Caki2 (cell line): ENCODE measurements around the gene ATXN8OS. TPM values are rescaled to one million over a fixed set of nuclear protein-coding genes. Genes with fewer than 3 reads are reported as not detected.
"Not testable (repeated sequence)": the region's sequence is repeated elsewhere in the genome, so short reads cannot be mapped to it uniquely, and the experiment has no call there.

Experiments used
- DNase-seq: peaks from one replicate; pipeline ENCODE4 v3.0.0-alpha.2; 2015; ENCODE audit warnings: low read depth
- in situ Hi-C: cut with HindIII; loops from 2 replicates; pipeline ENCODE4 v1.10.0; 2016; ENCODE audit warnings: low sequenced_read_pairs, low pct_unique_long_range_greater_than_20kb, mixed read lengths
- total RNA-seq: library from RNA; depleted of rRNA; stranded (reverse); fragments of >200 nt; shearing (Covaris generic); gene quantifications from 2 replicates; pipeline ENCODE4 v1.2.3, GENCODE V29; 2014; ENCODE audit warnings: low replicate concordance; rRNA removed

The ATXN8OS gene
- not detected in 2 replicates for total RNA-seq

DNA sequence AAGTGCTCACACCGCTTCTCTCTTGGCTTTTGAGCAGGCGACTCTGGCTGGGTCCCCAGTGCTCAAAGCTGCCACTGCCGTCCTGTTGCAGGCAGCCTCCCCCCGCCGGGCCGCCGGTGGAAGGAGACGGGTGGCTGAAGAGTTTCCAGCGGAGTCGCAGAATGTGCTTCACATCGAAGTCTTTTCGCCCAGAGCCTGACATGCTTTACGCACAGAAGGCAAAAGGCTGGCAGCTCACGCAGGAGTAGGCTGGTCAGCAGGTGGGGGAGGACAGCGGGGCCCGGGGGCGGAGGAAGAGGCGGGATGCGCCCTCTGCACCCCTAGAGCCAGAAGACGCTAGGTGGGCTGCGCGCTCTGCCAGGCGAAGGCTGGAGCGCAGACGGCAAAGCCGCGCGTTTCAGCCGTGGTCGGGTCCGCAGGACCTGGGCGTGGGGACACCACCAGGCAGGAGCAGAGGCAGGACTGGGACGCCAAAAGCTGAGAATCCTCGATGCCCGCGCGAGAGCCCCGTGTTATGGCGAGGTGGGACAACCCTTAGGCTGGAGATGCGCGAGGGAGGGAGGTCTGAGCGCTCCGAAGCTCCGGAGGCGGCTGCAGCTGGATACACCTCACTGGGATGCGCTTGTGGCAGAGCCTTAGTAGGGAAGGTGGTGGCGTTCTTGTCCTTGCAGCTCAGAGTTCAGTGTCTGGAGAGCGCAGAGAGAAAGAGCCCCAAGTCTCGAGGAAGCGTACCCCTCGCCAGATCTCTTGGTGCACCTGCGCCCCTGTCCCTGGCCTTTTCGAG lies at the start of gene ATXN8OS:
TSS of gene ATXN8OS (plus strand) at position 329 of the 784 bp plus-strand sequence.
- no peak for DNase-seq
- in situ Hi-C loops: no loop called here

DNA sequence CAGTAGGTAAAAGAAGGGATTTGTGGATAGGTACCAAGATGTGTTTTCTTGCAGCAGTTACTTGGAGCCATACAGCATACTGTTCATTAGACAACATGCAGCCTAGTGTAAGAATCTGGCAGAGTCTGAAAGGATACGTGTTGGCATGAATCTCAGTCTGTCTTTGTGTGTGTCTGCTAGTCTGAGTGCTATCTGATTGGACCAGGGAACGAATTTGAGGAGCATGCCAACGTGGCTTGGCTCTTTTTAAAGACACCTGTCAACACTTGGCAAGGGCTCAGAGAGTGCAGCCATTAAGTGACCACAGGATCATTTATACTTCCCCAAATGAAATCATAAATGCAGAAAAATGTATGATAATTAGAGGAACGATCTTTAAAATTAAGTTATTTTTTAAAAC lies 27.6 kb upstream of the ATXN8OS start:
- in situ Hi-C loops: no loop called here
- DNase-seq: no peak

DNA sequence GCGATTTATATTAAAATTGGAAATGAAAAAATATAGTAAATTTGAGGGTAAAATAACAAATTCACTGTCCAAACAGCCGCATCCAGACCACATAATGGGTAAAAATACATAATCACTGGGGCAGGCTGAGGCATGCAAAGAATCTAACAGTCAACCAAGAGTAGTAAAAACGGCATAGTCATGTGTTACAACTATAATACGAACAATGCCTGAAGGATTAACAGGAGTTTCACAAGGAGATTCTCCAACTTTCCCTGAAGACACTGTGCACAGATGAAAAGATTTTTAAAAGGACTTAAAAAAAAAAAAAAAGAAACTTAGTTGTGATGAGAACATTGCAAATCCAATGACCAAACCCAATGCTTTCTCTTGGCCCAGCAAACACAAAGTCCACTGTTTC lies 20.4 kb upstream of the ATXN8OS start:
- DNase-seq: no peak
- in situ Hi-C loops: no loop called here

DNA sequence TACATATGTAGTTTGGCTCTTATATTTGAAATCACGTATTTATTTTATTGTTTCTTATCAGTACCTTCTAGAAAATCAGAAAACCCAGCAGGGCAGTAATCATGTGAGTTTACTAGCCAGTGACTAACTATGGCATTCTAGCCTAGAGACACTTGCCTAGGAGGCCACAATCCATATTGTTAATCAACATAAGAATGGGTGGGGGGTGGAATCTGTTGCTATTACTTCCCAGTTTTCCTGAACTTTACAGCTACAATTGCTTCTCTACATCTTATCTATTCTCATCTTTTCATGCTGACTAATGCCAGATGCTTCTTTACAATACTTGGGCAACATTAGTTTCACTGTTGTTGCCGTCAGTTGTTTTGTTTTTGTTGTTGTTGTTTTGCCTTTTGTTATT lies 18.7 kb upstream of the ATXN8OS start:
- no peak for DNase-seq
- in situ Hi-C loops: no loop called here

DNA sequence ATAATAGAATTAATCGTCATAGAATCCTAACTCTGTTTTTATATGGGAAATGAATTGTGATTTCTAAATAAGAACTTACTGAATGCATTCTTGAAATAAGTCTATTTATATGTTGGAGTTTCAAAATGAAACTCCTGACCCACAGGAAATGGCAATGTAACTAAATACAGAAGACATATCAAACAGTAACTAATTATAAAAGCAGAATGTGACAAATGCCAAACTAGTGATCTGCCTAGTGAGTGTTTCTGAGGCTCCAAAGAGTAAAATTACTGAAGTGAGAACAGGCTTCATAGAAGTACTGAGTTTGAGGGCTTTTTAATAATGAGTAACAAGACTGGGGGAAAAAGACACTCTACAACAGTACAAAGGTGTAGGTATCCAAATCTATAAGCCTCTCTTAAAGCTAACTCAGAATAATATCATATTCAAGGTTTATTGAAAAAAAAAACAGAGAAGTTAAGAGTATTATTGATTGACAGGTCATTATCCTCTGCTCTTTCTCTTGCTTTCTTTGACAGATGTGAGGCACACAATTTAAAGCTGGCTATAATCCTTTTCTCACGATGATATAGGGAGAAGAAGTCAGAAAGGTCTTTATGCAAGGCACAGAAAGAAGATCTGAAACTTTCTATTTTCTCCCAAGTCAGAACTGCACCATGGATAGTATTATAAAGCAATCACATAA lies 17.4 kb upstream of the ATXN8OS start:
- no peak for DNase-seq

DNA sequence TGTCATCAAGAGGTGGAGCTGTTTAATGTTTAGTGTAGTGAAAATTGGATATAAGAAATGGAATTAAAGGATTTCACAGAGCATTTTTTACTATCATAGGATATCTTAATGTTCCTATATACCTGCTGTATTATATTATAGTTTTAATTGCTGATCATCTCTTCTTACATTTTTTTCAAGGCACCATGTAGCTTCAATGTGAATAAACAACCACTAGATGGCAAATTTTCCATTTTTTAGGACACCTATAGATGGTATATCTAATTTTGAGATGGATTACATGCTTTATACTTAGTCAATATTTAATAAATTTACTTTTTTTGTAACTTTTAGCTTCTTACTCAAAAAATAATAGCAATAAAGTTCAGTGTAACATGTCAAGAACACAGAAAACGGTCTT lies 9.0 kb upstream of the ATXN8OS start:
- in situ Hi-C loops: no loop called here
- no peak for DNase-seq

More for the DNA sequence above, 17.4 kb upstream of the ATXN8OS start:
- in situ Hi-C loops: no loop called here

DNA sequence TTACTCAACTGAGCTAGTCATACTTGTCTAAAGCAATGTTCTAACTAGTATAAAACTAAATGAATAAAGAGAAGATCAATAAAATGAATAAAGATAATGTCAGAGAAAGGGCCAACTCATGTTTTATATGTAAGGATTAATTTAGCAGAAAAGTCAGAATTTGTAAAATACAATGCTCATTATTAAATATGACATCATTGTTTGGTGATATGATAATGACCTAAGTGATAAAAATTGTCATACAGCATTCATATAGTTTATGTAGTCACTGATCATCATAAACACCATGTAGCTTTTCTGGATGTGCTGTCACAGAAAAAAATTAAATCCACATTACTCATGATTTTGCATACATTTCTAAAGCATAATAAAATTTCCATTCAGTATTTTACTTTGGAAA lies 3.1 kb upstream of the ATXN8OS start:
- in situ Hi-C loops: no loop called here
- no peak for DNase-seq

DNA sequence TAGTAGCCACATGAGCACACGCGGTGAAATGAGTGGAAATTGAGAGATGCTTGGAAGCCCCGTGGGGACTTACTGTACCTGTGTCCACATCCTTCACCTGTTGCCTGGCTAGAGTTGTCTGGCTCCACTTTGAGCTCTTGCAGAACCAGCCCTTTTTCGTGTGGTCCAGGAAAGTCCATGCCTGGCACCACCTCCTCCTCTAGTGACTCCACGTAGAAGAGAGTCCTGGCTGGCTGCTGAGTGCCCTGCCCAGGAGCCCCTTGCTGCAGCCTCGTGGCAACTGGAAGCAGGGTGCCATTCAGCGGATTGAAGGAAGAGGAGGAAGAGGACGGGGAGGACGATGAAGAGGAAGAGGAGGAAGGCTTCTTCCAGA lies 515 bp upstream of the ATXN8OS start:
- no peak for DNase-seq
- in situ Hi-C loops: no loop called here

DNA sequence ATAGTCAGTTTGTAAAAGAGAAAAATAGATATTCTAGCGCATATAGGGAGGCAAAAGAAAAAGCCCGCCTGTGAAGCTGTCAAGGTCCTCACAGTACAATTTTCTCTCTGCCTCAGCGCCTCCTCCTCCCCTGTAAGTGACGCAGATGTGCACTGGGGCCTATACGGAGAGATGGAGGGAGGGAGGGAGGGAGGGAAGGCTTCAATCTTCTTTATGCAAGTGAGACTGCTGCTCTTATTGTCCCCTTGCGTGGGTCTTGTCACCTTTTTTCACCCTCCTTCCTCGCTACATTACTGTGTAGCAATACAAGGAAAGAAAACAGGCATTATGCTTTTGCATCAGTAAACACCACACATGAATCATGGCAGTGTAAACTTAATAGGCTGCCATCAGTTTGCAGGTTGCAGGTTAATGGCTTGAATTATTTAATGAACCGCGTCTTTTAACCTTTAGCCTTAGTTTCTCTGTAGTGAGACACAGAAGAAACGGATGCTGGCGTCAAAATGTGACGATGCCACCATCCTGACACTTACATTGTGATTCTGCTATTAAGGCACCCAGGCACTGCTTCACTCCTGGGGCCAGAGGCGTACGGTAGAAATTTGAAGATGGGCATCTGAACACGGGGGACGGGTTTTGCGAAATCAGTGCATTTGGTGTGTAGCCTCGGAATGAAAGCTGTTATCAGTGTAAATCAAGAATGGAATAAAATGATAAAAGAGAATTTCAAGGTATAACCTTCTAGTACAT lies 905 bp downstream of the ATXN8OS start, which contains the start of gene KLHL1:
TSS of gene KLHL1 (minus strand) at position 97 of the 750 bp plus-strand sequence. CDS start 753 bp downstream, outside the sequence.
- DNase-seq: no peak

DNA sequence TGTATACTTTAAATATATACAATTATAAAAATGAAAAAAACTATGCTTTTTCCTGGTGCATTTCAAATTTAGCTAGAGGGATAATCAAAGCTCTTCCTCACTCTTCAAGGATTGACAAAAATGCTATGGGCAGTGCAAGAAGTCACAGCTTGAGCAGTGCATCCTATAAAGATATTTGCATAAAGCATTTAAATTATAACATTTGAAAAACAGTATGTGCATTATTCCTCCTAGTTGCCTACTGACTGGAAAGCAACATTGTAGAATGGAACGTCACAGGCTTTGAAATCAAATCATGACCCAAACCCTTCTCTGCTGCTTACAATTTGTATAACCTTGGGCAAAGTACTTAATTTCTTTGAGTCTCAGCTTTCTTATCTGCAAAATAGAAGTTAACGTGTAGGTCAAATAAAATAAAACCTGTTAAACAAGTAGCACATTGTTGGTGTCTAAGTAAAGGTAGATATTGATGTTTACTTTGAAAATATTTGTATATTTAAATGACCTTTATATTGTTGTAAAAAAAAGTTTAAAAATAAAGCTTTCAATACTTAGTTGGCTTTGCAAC lies 9.8 kb downstream of the ATXN8OS start:
- DNase-seq: no peak
- in situ Hi-C loops: no loop called here

More for the DNA sequence above, 905 bp downstream of the ATXN8OS start, which contains the start of gene KLHL1:
- in situ Hi-C loops: no loop called here

DNA sequence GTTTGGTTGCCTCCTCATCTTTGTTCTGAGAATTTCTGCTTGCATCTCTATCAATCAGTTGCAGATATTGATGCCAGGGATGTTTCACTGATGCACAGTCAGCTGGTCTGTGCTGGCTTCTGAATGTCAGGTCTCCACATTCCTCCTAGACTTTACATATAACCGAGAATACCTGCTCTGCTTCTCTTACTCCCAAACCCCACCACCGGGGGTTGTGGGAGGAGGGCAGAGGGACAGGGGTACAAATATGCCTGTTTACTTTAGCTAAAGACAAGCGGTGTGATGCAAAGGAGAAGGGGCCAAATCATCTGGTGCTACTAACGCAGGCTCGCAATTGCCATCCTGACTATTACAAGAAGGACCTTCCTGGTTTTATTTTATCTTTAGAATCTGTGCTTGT lies 18.1 kb downstream of the ATXN8OS start:
- DNase-seq: no peak
- in situ Hi-C loops: no loop called here

DNA sequence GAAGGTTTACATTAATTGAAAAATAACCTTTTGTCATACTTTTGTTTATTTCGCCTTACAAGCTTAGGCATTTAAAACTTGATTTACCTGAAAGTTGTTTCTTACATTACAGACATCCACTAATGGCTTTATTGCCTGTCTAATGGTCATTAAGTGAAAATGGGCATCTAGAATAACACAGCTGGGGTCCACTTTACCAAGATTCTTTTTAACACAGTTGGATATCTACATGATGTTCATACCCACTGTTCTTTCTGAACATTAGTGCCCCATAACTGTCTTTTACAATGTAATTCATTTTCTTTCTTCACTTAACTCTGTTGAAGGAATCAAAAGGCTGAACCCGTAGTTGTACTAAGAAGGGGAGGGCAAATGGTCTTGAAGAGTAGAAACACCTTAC lies 20.5 kb downstream of the ATXN8OS start:
- no peak for DNase-seq
- in situ Hi-C loops: no loop called here

DNA sequence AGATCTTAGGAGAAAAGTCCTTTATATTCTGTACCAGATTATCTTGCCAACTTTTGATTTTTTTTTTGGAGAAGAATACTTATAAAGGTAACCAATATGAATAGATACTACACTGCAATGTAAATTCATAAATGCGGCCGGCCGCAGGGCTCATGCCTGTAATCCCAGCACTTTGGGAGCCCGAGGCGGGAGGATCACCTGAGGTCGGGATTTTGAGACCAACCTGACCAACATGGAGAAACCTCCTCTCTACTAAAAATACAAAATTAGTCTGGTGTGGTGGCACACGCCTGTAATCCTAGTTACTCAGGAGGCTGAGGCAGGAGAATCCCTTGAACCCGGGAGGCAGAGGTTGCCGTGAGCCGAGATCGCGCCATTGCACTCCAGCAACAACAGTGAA lies 35.0 kb downstream of the ATXN8OS start:
- in situ Hi-C loops, DNase-seq: not testable (repeated sequence)

DNA sequence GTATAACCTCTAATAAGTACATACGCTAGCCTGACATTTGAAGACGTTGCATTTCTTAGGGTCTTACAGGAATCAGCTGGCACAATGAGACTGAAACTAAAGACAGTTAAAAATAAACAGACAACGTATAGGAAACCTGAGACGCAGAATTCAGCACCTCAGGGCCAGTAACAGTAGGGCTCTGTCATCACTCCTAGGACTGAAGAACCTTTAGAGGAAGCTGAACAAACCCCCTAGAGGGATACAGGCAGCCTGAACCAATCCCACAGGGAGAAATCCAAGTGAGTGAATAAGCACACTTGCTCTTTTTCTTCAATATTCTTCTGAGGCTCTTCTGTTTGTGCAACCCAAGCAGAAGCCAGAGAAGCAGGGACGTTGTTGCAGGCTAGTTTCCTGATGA lies 54.5 kb downstream of the ATXN8OS start:
- no peak for DNase-seq
- in situ Hi-C loops: no loop called here

DNA sequence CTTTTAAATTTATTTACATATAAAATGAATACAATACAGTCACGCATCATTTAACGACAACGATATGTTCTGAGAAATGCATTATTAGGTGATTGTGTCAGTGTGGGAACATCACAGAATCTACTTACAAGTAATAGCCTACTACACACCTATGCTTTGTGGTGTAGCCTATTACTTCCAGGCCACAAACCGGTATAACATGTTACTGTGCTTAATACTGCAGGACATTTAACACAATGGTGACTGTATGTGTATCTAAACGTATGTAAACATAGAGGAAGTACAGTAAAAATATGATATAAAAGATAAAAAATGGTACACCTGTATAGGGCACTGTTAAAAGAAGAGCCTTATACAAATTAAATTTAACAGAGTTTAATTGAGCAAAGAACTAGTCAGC lies 63.1 kb downstream of the ATXN8OS start:
- DNase-seq: no peak
- in situ Hi-C loops: no loop called here

DNA sequence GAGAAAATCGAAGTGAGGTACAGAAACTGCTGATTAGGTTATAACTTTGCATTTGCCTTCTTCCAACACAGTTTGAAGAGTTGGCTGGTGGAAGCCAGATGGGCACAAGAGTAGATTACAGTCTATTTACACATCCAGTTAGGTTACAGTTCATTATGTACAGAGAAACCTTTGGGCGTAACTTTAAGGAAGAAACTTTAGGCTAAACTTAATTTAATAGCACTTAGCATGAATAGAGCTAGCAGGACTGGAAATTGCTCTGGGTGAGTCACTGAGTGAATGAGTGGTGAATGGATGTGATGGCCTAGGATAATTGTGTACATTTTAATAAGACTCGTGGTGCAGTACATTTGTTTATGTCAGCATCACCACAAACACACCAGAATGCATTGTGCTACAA lies 63.5 kb downstream of the ATXN8OS start:
- no peak for DNase-seq
- in situ Hi-C loops: no loop called here

DNA sequence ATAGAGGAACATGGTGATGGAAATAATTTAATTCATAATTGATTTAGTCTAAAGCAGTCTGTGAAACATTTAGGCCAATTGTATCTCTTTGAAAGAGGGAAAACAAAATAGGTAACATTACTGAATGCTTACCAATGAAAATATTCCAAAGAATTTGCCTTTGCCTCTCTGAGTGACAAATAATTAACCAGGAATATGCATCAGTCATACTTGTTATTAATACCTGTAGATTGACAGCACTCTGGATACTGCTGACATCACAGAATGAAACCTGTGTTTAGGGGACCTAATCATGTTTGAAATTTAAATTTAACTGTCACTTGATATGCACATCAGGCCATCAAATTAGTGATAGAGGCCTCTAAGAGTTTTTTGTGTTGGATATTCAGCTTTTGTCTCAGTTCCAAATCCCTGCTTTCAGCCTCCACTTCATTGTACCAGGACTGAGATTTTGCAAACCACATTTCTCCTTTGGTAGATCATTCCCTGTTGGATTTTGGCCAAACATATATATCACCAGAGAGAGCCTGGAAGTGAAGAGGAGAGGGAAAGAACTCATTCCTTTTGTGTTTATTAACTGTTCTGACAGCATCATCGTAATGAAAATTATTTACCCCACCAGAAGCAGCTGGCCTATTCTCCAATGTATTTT lies 65.4 kb downstream of the ATXN8OS start:
- in situ Hi-C loops: no loop called here
- no peak for DNase-seq

DNA sequence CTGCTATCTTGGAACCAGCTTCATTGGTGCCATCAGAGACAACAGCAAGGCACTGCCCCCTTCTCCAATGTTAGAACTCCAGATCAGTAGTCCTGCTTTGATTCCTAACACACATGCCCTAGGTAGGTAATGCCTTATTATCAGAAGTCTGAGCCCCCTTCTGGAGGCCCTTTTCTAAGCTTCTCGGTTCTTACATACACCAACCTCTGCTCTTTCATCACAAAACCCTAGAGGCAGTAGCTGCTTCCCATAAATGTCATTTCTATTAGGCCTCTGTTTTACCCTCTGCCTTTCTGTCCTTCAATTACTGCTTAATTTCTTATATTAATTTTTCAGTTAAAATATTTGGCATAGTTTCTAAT lies 66.0 kb downstream of the ATXN8OS start:
- DNase-seq: no peak
- in situ Hi-C loops: no loop called here
